ENCODE measurements around the gene TMEM87B. TPM values are rescaled to one million over a fixed set of nuclear protein-coding genes. Genes with fewer than 3 reads are reported as not detected.
A peak's percentile ranks its signal among the peaks of the same experiment; 100 is the strongest.

TMEM87B gene
- total RNA-seq, 1 donor from 2014 or later = 23.6 TPM

DNA sequence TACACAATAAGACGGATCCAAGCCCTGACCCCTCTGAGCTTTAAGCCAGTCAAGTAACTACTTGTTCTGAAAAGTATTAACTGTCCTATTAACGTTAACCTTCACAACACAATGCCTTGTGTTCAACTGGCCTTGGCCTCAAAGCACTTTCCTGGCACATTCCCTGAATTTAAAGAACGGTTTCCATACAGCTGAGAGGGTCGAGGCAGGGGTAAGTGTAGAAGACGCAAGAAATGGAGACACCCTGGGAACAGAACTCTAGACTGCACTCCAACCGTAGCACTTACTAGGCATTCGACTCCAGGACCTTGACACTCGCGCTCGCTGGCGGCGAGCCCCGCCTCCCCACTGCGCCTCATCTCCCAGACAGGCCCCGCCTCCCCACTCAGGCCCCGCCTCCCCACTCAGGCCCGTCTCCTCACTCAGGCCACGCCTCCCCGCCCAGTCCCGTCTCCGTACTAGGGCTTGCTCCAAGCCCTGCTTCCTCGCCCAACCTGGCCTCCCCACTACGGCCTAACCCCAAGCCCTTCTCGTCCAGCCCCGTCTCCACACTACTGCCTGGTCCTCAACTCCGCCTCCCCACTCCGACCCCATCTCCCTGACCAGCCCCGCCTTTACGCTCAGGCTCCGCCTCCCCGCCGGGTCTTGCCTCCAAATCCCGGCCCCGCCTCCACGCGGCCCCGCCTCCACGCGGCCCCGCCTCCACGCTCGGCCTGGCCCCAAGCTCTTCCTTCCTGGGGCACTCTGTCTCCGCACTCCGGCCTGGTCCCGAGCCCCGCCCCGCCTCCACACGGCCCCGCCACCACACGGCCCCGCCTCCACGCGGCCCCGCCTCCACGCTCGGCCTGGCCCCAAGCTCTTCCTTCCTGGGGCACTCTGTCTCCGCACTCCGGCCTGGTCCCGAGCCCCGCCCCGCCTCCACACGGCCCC is 887 bp upstream of the TMEM87B start:
- TF ChIP-seq, protein P1, sequence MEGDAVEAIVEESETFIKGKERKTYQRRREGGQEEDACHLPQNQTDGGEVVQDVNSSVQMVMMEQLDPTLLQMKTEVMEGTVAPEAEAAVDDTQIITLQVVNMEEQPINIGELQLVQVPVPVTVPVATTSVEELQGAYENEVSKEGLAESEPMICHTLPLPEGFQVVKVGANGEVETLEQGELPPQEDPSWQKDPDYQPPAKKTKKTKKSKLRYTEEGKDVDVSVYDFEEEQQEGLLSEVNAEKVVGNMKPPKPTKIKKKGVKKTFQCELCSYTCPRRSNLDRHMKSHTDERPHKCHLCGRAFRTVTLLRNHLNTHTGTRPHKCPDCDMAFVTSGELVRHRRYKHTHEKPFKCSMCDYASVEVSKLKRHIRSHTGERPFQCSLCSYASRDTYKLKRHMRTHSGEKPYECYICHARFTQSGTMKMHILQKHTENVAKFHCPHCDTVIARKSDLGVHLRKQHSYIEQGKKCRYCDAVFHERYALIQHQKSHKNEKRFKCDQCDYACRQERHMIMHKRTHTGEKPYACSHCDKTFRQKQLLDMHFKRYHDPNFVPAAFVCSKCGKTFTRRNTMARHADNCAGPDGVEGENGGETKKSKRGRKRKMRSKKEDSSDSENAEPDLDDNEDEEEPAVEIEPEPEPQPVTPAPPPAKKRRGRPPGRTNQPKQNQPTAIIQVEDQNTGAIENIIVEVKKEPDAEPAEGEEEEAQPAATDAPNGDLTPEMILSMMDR (IDR thresholded peaks at IDR 0.05) = no peak
- no peaks in the 10 kb centered on the region for H3K9me3 ChIP-seq
- H3K27ac ChIP-seq = peak overlapping the region; percentile 74
- no peaks in the 10 kb centered on the region for H3K27me3 ChIP-seq (ENCODE audit: low read depth)
- peaks cover 34% of the 10 kb centered on the region for H3K4me1 ChIP-seq
- no peaks in the 10 kb centered on the region for H3K36me3 ChIP-seq
- H3K4me3 ChIP-seq = peak overlapping the region; percentile 59
- intact Hi-C loops (cut with DNase I) = no loop called here
- DNase-seq (peak; percentile 99), ATAC-seq (peak; percentile 82 to 85)

- Histone ChIP-seq H3K4me1 (peaks cover 39% of the 10 kb centered on the region), H3K36me3 (peaks cover 12% of the 10 kb centered on the region), H3K27ac (peak overlapping the region; percentile 98), H3K9me3 (no peaks in the 10 kb centered on the region), H3K4me3 (peak overlapping the region; percentile 90), H3K27me3 (ENCODE audit: low read depth) (no peaks in the 10 kb centered on the region)
- peak; percentile 26 to 45 for ATAC-seq
- intact Hi-C loops (cut with DNase I) = no loop called here
- peak; percentile 70 for DNase-seq
- TF ChIP-seq, protein P1 (IDR thresholded peaks at IDR 0.05) = no peak
Measured at GRCh38 chr2:112055730-112056625, 909 bp downstream of the TMEM87B start.

DNA sequence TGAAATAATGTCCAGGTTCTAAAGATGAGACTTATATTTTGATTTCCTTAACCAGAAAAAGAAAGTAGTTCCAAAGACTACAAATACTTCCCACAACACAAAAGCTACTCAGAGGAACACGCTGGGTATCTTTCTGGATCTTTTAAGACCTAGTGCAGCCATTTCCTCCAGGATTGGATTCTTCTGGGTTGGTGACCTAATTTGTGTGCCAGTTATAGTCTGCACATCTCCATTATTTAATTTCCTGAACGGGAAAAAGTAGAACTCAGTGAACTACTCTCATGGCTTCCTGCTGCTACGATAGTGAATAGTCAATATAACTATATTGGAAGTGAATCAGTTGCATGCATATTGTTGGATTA is 1.5 kb downstream of the TMEM87B start:
- intact Hi-C loops (cut with DNase I) = no loop called here
- TF ChIP-seq, protein P1 (IDR thresholded peaks at IDR 0.05) = no peak
- DNase-seq (no peak), ATAC-seq (no peak)
- Histone ChIP-seq H3K4me3 (peak overlapping the region; percentile 90), H3K36me3 (peaks cover 18% of the 10 kb centered on the region), H3K27ac (peak overlapping the region; percentile 98), H3K4me1 (peaks cover 39% of the 10 kb centered on the region), H3K9me3 (no peaks in the 10 kb centered on the region), H3K27me3 (ENCODE audit: low read depth) (no peaks in the 10 kb centered on the region)

- intact Hi-C loops (cut with DNase I) = no loop called here
- no peaks in the 10 kb centered on the region for H3K27me3 ChIP-seq (ENCODE audit: low read depth)
- H3K36me3 ChIP-seq = peaks cover 45% of the 10 kb centered on the region
- no peak overlapping the region for H3K27ac ChIP-seq
- no peak overlapping the region for H3K4me3 ChIP-seq
- TF ChIP-seq, protein P1 (IDR thresholded peaks at IDR 0.05) = no peak
- ATAC-seq (no peak), DNase-seq (no peak)
- peaks cover 33% of the 10 kb centered on the region for H3K4me1 ChIP-seq
- H3K9me3 ChIP-seq = no peaks in the 10 kb centered on the region
Measured at GRCh38 chr2:112059671-112060070, 4.6 kb downstream of the TMEM87B start.

DNA sequence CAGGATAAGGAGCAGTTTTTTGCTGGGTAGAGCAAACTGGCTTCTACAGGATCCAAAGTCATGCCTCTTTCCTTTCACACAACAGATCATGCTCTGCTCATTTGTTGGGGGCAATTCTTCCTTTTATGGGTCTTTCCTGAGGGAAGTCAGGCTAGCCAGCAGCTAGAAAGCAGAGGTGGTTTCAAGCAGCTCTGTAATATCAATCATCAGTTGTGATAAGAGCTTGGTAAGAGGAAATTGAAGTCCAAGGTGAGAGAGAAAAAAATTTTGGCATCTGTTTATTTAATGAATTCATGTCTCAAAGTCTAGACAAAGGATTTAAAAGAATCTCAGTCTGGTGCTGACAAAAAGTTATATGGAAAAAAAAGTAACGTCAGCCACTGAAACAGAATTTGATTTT is 6.2 kb downstream of the TMEM87B start:
- H3K36me3 ChIP-seq = peaks cover 62% of the 10 kb centered on the region
- H3K4me1 ChIP-seq = peaks cover 38% of the 10 kb centered on the region
- H3K4me3 ChIP-seq = no peak overlapping the region
- no peaks in the 10 kb centered on the region for H3K27me3 ChIP-seq (ENCODE audit: low read depth)
- TF ChIP-seq, protein P1 (IDR thresholded peaks at IDR 0.05) = no peak
- ATAC-seq (no peak), DNase-seq (no peak)
- H3K9me3 ChIP-seq = no peaks in the 10 kb centered on the region
- intact Hi-C loops (cut with DNase I) = no loop called here
- H3K27ac ChIP-seq = no peak overlapping the region

All from lower lobe of right lung (tissue), 2 donors.